Tibial artery (tissue), 4 donors: ENCODE measurements around the gene PPARG.

Experiments
- DNase-seq, 2 donors: peaks; one replicate each; pipeline ENCODE4 v3.0.0-alpha.2; 2019
- H3K27ac ChIP-seq, 2 donors: fragments of 200-600 bp; sonication (generic) in 1 of 2; 1 replicate in 1 of 2; 2 replicates in 1 of 2; pipeline ENCODE4 v1.5.1; 2018 to 2019; ENCODE audit warnings: mild to moderate bottlenecking in 1 of 2
- H3K27me3 ChIP-seq, 2 donors: fragments of 200-600 bp; sonication (generic) in 1 of 2; one replicate each; pipeline versions ENCODE4 v1.5.1 to v1.6.0; 2016 to 2019
- H3K36me3 ChIP-seq, 3 donors: fragments of 200-600 bp; sonication (generic) in 2 of 3; one replicate each; pipeline ENCODE4 v1.5.1; 2016 to 2019; ENCODE audit warnings: mild to moderate bottlenecking in 2 of 3
- H3K4me1 ChIP-seq, 4 donors: fragments of 200-600 bp; sonication (generic) in 2 of 4; 1 replicate in 3 of 4; 2 replicates in 1 of 4; pipeline ENCODE4 v1.5.1; 2016 to 2019
- H3K4me3 ChIP-seq, 2 donors: fragments of 200-600 bp; sonication (generic) in 1 of 2; 1 replicate in 1 of 2; 2 replicates in 1 of 2; pipeline ENCODE4 v1.5.1; 2018 to 2019; ENCODE audit warnings: mild to moderate bottlenecking in 2 of 2
- H3K9me3 ChIP-seq, 3 donors: fragments of 200-600 bp; sonication (generic) in 1 of 3; one replicate each; pipeline ENCODE4 v1.5.1; 2016 to 2019
- CTCF ChIP-seq, 2 experiments: fragments of 200-600 bp in 1 of 2; fragments of 450-650 bp in 1 of 2; IDR thresholded peaks; one replicate each; pipeline ENCODE4 v1.5.1; 2017 to 2019; ENCODE audit warnings: antibody characterized with exemption in 2 of 2, mild to moderate bottlenecking in 1 of 2, moderate library complexity in 1 of 2
- intact Hi-C: fragments of 100-400 bp; cut with DNase I; formaldehyde crosslinking; loops from one replicate; pipeline ENCODE4 v1.15.0; 2023; ENCODE audit warnings: low total_unique reads

Gene PPARG

GRCh38 chr3:12323237-12323636 is 34.4 kb downstream of the PPARG start:
- Histone ChIP-seq H3K4me1 (peaks cover 0 to 9% (median 0%) of the 10 kb centered on the region in 4 donors), H3K27ac (no peak overlapping the region), H3K9me3 (no peaks in the 10 kb centered on the region), H3K4me3 (no peak overlapping the region), H3K36me3 (no peaks in the 10 kb centered on the region), H3K27me3 (no peaks in the 10 kb centered on the region)
- intact Hi-C loops: no loop called here
- TF ChIP-seq CTCF (IDR thresholded peaks at IDR 0.05): no peak
- no peak for DNase-seq

- no peak for DNase-seq
- Histone ChIP-seq H3K27ac (no peak overlapping the region), H3K9me3 (no peaks in the 10 kb centered on the region), H3K4me1 (no peaks in the 10 kb centered on the region), H3K4me3 (no peak overlapping the region), H3K36me3 (no peaks in the 10 kb centered on the region), H3K27me3 (no peaks in the 10 kb centered on the region)
- intact Hi-C loops: no loop called here
- no peak for TF ChIP-seq CTCF (IDR thresholded peaks at IDR 0.05)
Observed at GRCh38 chr3:12325586-12326515, 37.0 kb downstream of the PPARG start.

- intact Hi-C loops: no loop called here
- TF ChIP-seq CTCF (IDR thresholded peaks at IDR 0.05): no peak
- Histone ChIP-seq H3K9me3 (no peaks in the 10 kb centered on the region), H3K36me3 (no peaks in the 10 kb centered on the region), H3K4me3 (no peak overlapping the region), H3K27me3 (no peaks in the 10 kb centered on the region), H3K27ac (no peak overlapping the region), H3K4me1 (no peaks in the 10 kb centered on the region)
- DNase-seq: no peak
Observed at GRCh38 chr3:12327021-12327420, 38.2 kb downstream of the PPARG start.

- no peak overlapping the region for H3K4me3 ChIP-seq
- no peaks in the 10 kb centered on the region for H3K9me3 ChIP-seq
- intact Hi-C loops: no loop called here
- no peak overlapping the region for H3K27ac ChIP-seq
- DNase-seq: no peak
- no peaks in the 10 kb centered on the region for H3K27me3 ChIP-seq
- no peaks in the 10 kb centered on the region for H3K4me1 ChIP-seq
- no peaks in the 10 kb centered on the region for H3K36me3 ChIP-seq
- TF ChIP-seq CTCF (IDR thresholded peaks at IDR 0.05): no peak
Observed at GRCh38 chr3:12328132-12328836, 39.4 kb downstream of the PPARG start.

GRCh38 chr3:12328837-12329462 is 40.1 kb downstream of the PPARG start:
- Histone ChIP-seq H3K27me3 (no peaks in the 10 kb centered on the region), H3K4me1 (no peaks in the 10 kb centered on the region), H3K36me3 (no peaks in the 10 kb centered on the region), H3K9me3 (no peaks in the 10 kb centered on the region), H3K4me3 (no peak overlapping the region), H3K27ac (no peak overlapping the region)
- TF ChIP-seq CTCF (IDR thresholded peaks at IDR 0.05): no peak
- intact Hi-C loops: no loop called here
- DNase-seq: no peak
